Measurements from ENCODE around the gene BARHL1. TPM values are rescaled to one million over a fixed set of nuclear protein-coding genes. Genes with fewer than 3 reads are reported as not detected.
A peak's percentile ranks its signal among the peaks of the same experiment; 100 is the strongest.

Gene BARHL1
- total RNA-seq, 1 donor from 2014 or later = 1.0 TPM

GRCh38 chr9:132554755-132555154, 27.7 kb upstream of the BARHL1 start:
- TF ChIP-seq EZH2phosphoT487 (IDR thresholded peaks at IDR 0.05) (no peak), CTCF (IDR thresholded peaks at IDR 0.05) (no peak), EZH2 (IDR thresholded peaks at IDR 0.05) (no peak)
- H3K27ac ChIP-seq = no peak overlapping the region
- no peaks in the 10 kb centered on the region for H3K79me2 ChIP-seq (ENCODE audit: low read depth)
- H3K36me3 ChIP-seq = no peaks in the 10 kb centered on the region
- no peaks in the 10 kb centered on the region for H3K9me3 ChIP-seq (ENCODE audit: low read depth)
- peaks cover 36% of the 10 kb centered on the region for H3K4me1 Mint-ChIP-seq
- peaks cover 35% of the 10 kb centered on the region for H3F3A ChIP-seq (ENCODE audit: low read depth)
- no peaks in the 10 kb centered on the region for H4K20me1 ChIP-seq (ENCODE audit: low read depth)
- no peak overlapping the region for H3K4me3 ChIP-seq
- H3K9ac ChIP-seq = no peak overlapping the region
- H3K27me3 Mint-ChIP-seq (ENCODE audit: insufficient read depth, low read depth) = peaks cover 6% of the 10 kb centered on the region
- no peak for DNase-seq (ENCODE audit: low spot score)
- peaks cover 1% of the 10 kb centered on the region for H3K36me3 Mint-ChIP-seq
- H3K4me3 Mint-ChIP-seq = no peak overlapping the region
- H3K27ac Mint-ChIP-seq = no peak overlapping the region
- no peak overlapping the region for H2AFZ ChIP-seq (replicated peaks)
- no peak overlapping the region for H3K4me2 ChIP-seq
- no peaks in the 10 kb centered on the region for H3K9me3 Mint-ChIP-seq
- no peaks in the 10 kb centered on the region for H3K27me3 ChIP-seq
- H3K4me1 ChIP-seq = peaks cover 41% of the 10 kb centered on the region

DNA sequence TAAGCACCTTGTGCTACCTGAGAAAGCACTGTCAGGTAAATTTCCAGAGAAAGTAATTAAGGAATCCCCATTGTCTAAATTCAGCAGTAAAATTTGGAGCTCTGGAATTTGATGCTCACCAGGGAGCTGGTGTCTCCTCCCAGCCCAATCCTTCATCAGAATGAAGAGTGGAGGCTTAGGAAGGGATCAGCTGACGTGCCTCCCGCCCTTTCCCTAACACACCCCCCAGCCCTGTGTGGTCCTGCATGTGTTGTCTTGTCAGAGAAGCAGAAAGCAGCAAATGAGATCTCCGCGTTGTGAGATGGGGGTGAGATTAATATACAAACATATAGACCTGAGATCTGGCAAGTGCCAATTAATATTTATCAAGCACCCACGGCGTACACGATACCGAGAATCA, 26.9 kb upstream of the BARHL1 start:
- Mint-ChIP-seq H3K27me3 (ENCODE audit: insufficient read depth, low read depth) (peaks cover 6% of the 10 kb centered on the region), H3K4me3 (no peak overlapping the region)

GRCh38 chr9:132556235-132556634, 26.2 kb upstream of the BARHL1 start:
- H3K27ac ChIP-seq = peak overlapping the region; percentile 73

More for the DNA sequence above, 26.9 kb upstream of the BARHL1 start:
- Histone ChIP-seq H4K20me1 (ENCODE audit: low read depth) (no peaks in the 10 kb centered on the region), H3K4me1 (peaks cover 40% of the 10 kb centered on the region), H3K79me2 (ENCODE audit: low read depth) (no peaks in the 10 kb centered on the region), H3F3A (ENCODE audit: low read depth) (peaks cover 35% of the 10 kb centered on the region), H3K4me2 (peak overlapping the region; percentile 73), H3K4me3 (peak overlapping the region; percentile 24), H3K27me3 (no peaks in the 10 kb centered on the region), H2AFZ (replicated peaks) (no peak overlapping the region), H3K36me3 (no peaks in the 10 kb centered on the region), H3K9me3 (ENCODE audit: low read depth) (no peaks in the 10 kb centered on the region), H3K9ac (no peak overlapping the region), H3K27ac (peak overlapping the region; percentile 73)
- DNase-seq (ENCODE audit: low spot score) = peak; percentile 66
- H3K9me3 Mint-ChIP-seq = no peaks in the 10 kb centered on the region
- no peak overlapping the region for H3K27ac Mint-ChIP-seq
- peaks cover 1% of the 10 kb centered on the region for H3K36me3 Mint-ChIP-seq
- TF ChIP-seq EZH2 (IDR thresholded peaks at IDR 0.05) = no peak
- no peak for TF ChIP-seq EZH2phosphoT487 (IDR thresholded peaks at IDR 0.05)
- TF ChIP-seq CTCF (IDR thresholded peaks at IDR 0.05) = no peak
- peaks cover 39% of the 10 kb centered on the region for H3K4me1 Mint-ChIP-seq

More at GRCh38 chr9:132556235-132556634, 26.2 kb upstream of the BARHL1 start:
- TF ChIP-seq CTCF (IDR thresholded peaks at IDR 0.05) (no peak), EZH2 (IDR thresholded peaks at IDR 0.05) (no peak), EZH2phosphoT487 (IDR thresholded peaks at IDR 0.05) (no peak)
- Histone ChIP-seq H3K36me3 (no peaks in the 10 kb centered on the region), H3K4me2 (peak overlapping the region; percentile 73), H3K9ac (no peak overlapping the region), H3K79me2 (ENCODE audit: low read depth) (no peaks in the 10 kb centered on the region), H2AFZ (replicated peaks) (peak overlapping the region; percentile 45), H3K9me3 (ENCODE audit: low read depth) (no peaks in the 10 kb centered on the region), H3K4me1 (peaks cover 47% of the 10 kb centered on the region), H3K27me3 (no peaks in the 10 kb centered on the region), H4K20me1 (ENCODE audit: low read depth) (no peaks in the 10 kb centered on the region), H3F3A (ENCODE audit: low read depth) (peaks cover 38% of the 10 kb centered on the region), H3K4me3 (peak overlapping the region; percentile 24)
- peaks cover 1% of the 10 kb centered on the region for H3K36me3 Mint-ChIP-seq
- H3K9me3 Mint-ChIP-seq = no peaks in the 10 kb centered on the region
- no peak overlapping the region for H3K4me3 Mint-ChIP-seq
- no peak overlapping the region for H3K27ac Mint-ChIP-seq
- DNase-seq (ENCODE audit: low spot score) = peak; percentile 72
- H3K27me3 Mint-ChIP-seq (ENCODE audit: insufficient read depth, low read depth) = peaks cover 9% of the 10 kb centered on the region
- peaks cover 44% of the 10 kb centered on the region for H3K4me1 Mint-ChIP-seq

Measured in neural progenitor cell (in vitro differentiated cells).